SK-N-SH (cell line): ENCODE measurements around the gene PLCG1. TPM values are rescaled to one million over a fixed set of nuclear protein-coding genes. Genes with fewer than 3 reads are reported as not detected.

Source experiments
- CTCF ChIA-PET: fragments of 300-600, 350-600 bp; formaldehyde crosslinking; extraction: SDS; loops from one replicate; lab custom pipeline; 2021; lab: Yijun Ruan, JAX
- POLR2A ChIA-PET: fragments of 350-600 bp; sonication (Branson Sonifier 250); formaldehyde crosslinking; extraction: SDS; loops from one replicate; lab custom pipeline; 2020; ENCODE audit warnings: antibody characterized with exemption, inconsistent platforms; lab: Yijun Ruan, JAX
- DNase-seq: peaks from one replicate; pipeline ENCODE4 v3.0.0; 2012
- H2AFZ ChIP-seq: fragments of 200-600 bp; sonication (generic); 2 replicates; pipeline ENCODE4 v1.8.1; 2016; ENCODE audit warnings: antibody characterized with exemption, mild to moderate bottlenecking, low read depth
- H3F3A ChIP-seq: fragments of 200-600 bp; sonication (generic); replicated peaks from 2 replicates; pipeline ENCODE3; 2016; ENCODE audit warnings: antibody characterized with exemption, mild to moderate bottlenecking; ENCODE audit not compliant: insufficient read depth
- H3K27ac ChIP-seq, 2 experiments: fragments of 200-500 bp in 1 of 2; fragments of 200-600 bp in 1 of 2; sonication (Bioruptor generic) in 1 of 2; sonication (generic), shearing (Covaris generic) in 1 of 2; 2 replicates each; pipeline versions ENCODE4 v1.5.1 to v1.6.1; 2014 to 2016; ENCODE audit warnings: low read depth in 2 of 2, inconsistent platforms in 1 of 2, low read length in 1 of 2, mild to moderate bottlenecking in 1 of 2, mixed read lengths in 1 of 2
- H3K27me3 ChIP-seq: fragments of 200-600 bp; sonication (generic), shearing (Covaris generic); 2 replicates; pipeline ENCODE4 v1.6.1; 2016; ENCODE audit warnings: mixed run types; ENCODE audit not compliant: insufficient read depth
- H3K36me3 ChIP-seq, 2 experiments: fragments of 200-500 bp in 1 of 2; fragments of 200-600 bp in 1 of 2; sonication (Bioruptor generic) in 1 of 2; sonication (generic) in 1 of 2; replicated peaks in 1 of 2; 2 replicates each; pipeline versions ENCODE3 to v1.5.1; 2014 to 2016; ENCODE audit warnings: low read length in 1 of 2, mild to moderate bottlenecking in 1 of 2; ENCODE audit not compliant: insufficient read depth in 2 of 2, control insufficient read depth in 1 of 2
- H3K4me1 ChIP-seq, 2 experiments: fragments of 200-500 bp in 1 of 2; fragments of 200-600 bp in 1 of 2; sonication (Bioruptor generic) in 1 of 2; sonication (generic), shearing (Covaris generic) in 1 of 2; 2 replicates each; pipeline versions ENCODE4 v1.5.1 to v1.6.1; 2014 to 2016; ENCODE audit warnings: low read depth in 1 of 2, low read length in 1 of 2, mixed run types in 1 of 2; ENCODE audit not compliant: insufficient read depth in 2 of 2, control insufficient read depth in 1 of 2
- H3K4me2 ChIP-seq: fragments of 200-600 bp; sonication (generic), shearing (Covaris generic); 2 replicates; pipeline ENCODE4 v1.6.1; 2017; ENCODE audit warnings: mixed run types
- H3K4me3 ChIP-seq, 2 experiments: fragments of 200-500 bp in 1 of 2; fragments of 200-600 bp in 1 of 2; sonication (Bioruptor generic) in 1 of 2; sonication (generic), shearing (Covaris generic) in 1 of 2; 2 replicates each; pipeline versions ENCODE4 v1.5.1 to v1.8.1; 2014 to 2016; ENCODE audit warnings: low read depth in 2 of 2, inconsistent platforms in 1 of 2, low read length in 1 of 2, mild to moderate bottlenecking in 1 of 2, mixed read lengths in 1 of 2, moderate library complexity in 1 of 2
- H3K79me2 ChIP-seq: fragments of 200-600 bp; sonication (generic); 2 replicates; pipeline ENCODE4 v1.8.1; 2017; ENCODE audit warnings: mild to moderate bottlenecking; ENCODE audit not compliant: insufficient read depth
- H3K9ac ChIP-seq: fragments of 200-600 bp; sonication (generic); 2 replicates; pipeline ENCODE4 v1.6.1; 2017; ENCODE audit warnings: mixed run types
- H3K9me2 ChIP-seq: fragments of 200-600 bp; sonication (generic); 2 replicates; pipeline ENCODE4 v1.6.1; 2017; ENCODE audit warnings: mixed run types
- H3K9me3 ChIP-seq: fragments of 200-600 bp; sonication (generic); 2 replicates; pipeline ENCODE4 v1.6.1; 2017; ENCODE audit warnings: mixed run types, mild to moderate bottlenecking, moderate library complexity
- H4K20me1 ChIP-seq: fragments of 200-600 bp; sonication (generic); 2 replicates; pipeline ENCODE4 v1.6.1; 2017; ENCODE audit warnings: mild to moderate bottlenecking, mixed run types; ENCODE audit not compliant: insufficient read depth
- EP300 ChIP-seq, 2 experiments: IDR thresholded peaks; 2 replicates each; pipeline versions ENCODE4 v1.4.0 to v1.6.1; 2012; ENCODE audit warnings: borderline replicate concordance in 1 of 2, low read depth in 1 of 2, low read length in 1 of 2
- EZH2phosphoT487 ChIP-seq: fragments of 200-600 bp; sonication (generic); IDR thresholded peaks from 2 replicates; pipeline ENCODE4 v1.6.1; 2017; ENCODE audit warnings: low read depth, mixed run types, mild to moderate bottlenecking, antibody characterized with exemption, moderate library complexity, borderline replicate concordance
- FOXJ3 ChIP-seq: sonication (generic); formaldehyde crosslinking; IDR thresholded peaks from 2 replicates; pipeline ENCODE4 v1.5.1; 2020; ENCODE audit warnings: mild to moderate bottlenecking, missing genetic modification reagents
- GABPA ChIP-seq: IDR thresholded peaks from 2 replicates; pipeline ENCODE4 v1.4.0; 2012; ENCODE audit warnings: low read depth, mild to moderate bottlenecking
- JUND ChIP-seq: IDR thresholded peaks from 2 replicates; pipeline ENCODE4 v1.4.0; 2012
- MEF2A ChIP-seq: IDR thresholded peaks from 2 replicates; pipeline ENCODE4 v1.4.0; 2012; ENCODE audit warnings: low read depth, borderline replicate concordance
- NFIC ChIP-seq: IDR thresholded peaks from 2 replicates; pipeline ENCODE4 v1.4.0; 2012; ENCODE audit warnings: borderline replicate concordance
- PBX3 ChIP-seq: IDR thresholded peaks from 2 replicates; pipeline ENCODE4; 2012
- POLR2AphosphoS5 ChIP-seq: IDR thresholded peaks from 2 replicates; pipeline ENCODE4 v1.6.1; 2012; ENCODE audit warnings: low read depth, low read length
- RAD21 ChIP-seq: IDR thresholded peaks from 2 replicates; pipeline ENCODE4 v1.6.1; 2012; ENCODE audit warnings: mild to moderate bottlenecking, low read length
- RFX5 ChIP-seq: IDR thresholded peaks from 2 replicates; pipeline ENCODE4 v1.6.1; 2012; ENCODE audit warnings: mild to moderate bottlenecking, improper control_type of control experiment, low read length
- RXRA ChIP-seq: IDR thresholded peaks from 2 replicates; pipeline ENCODE4 v1.4.0; 2012; ENCODE audit warnings: low read depth, mild to moderate bottlenecking, borderline replicate concordance
- SIN3A ChIP-seq: IDR thresholded peaks from 2 replicates; pipeline ENCODE4 v1.6.1; 2012; ENCODE audit warnings: low read depth, mild to moderate bottlenecking, low read length, moderate library complexity, borderline replicate concordance
- SMC3 ChIP-seq: IDR thresholded peaks from 2 replicates; pipeline ENCODE4 v1.6.1; 2012; ENCODE audit warnings: low read depth, low read length, improper control_type of control experiment
- TAF1 ChIP-seq: IDR thresholded peaks from 2 replicates; pipeline ENCODE4 v1.6.1; 2012; ENCODE audit warnings: low read depth, mild to moderate bottlenecking, low read length, moderate library complexity, borderline replicate concordance
- TCF12 ChIP-seq: IDR thresholded peaks from 2 replicates; pipeline ENCODE4 v1.4.0; 2012
- TEAD4 ChIP-seq: IDR thresholded peaks from 2 replicates; pipeline ENCODE4 v1.4.0; 2012; ENCODE audit warnings: mild to moderate bottlenecking, borderline replicate concordance; ENCODE audit not compliant: insufficient read depth
- USF1 ChIP-seq: IDR thresholded peaks from 2 replicates; pipeline ENCODE4 v1.4.0; 2012; ENCODE audit warnings: low read depth, borderline replicate concordance
- YY1 ChIP-seq: IDR thresholded peaks from 2 replicates; pipeline ENCODE4 v1.4.0; 2012; ENCODE audit warnings: low read depth, mild to moderate bottlenecking
- WGBS: methylation state at CpG from one replicate; pipeline ENCODE4 v1.1.6; 2017; ENCODE audit warnings: low lambda C conversion rate; 5-methylcytosine and 5-hydroxymethylcytosine counted together
- polyA plus RNA-seq, 3 experiments: library from polyadenylated mRNA; depleted of rRNA; stranded (reverse); fragments of >200 nt; gene quantifications; 2 replicates each; pipeline ENCODE4 v1.2.3, GENCODE V29; 2012
- TF ChIP-seq, protein P1 (sequence below): IDR thresholded peaks from 2 replicates; pipeline ENCODE4 v1.6.1; 2012; ENCODE audit warnings: mild to moderate bottlenecking, low read depth, low read length, moderate library complexity
- TF ChIP-seq, protein P2 (sequence below): fragments of 200-600 bp; sonication (generic); IDR thresholded peaks from 2 replicates; pipeline ENCODE4 v1.6.1; 2017; ENCODE audit warnings: antibody characterized with exemption, mild to moderate bottlenecking, moderate library complexity

PLCG1 gene
- polyA plus RNA-seq, 1 of the 3 experiments (the other 2 are of a cell fraction) = 81.4 TPM

DNA sequence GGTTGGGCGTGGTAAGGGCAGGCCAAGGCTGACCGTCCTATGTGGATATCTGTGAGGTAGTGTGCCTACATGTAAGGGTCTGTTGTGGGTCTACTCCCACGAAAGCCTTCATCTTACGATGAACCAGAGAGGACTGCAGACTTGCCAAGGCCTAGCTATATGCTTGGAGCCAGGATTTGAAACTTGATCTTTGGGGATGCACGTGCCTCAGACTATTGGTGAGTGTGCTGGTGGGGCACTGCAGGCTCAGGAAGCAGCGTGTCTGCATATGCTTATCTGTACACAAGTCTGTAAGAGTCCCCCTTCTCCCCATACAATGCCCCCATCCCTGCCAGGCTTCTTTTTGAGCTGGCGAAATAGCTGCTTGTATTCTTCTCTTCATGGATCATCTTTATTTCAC is 17.9 kb downstream of the PLCG1 start (continued):
- TF ChIP-seq, protein P1, sequence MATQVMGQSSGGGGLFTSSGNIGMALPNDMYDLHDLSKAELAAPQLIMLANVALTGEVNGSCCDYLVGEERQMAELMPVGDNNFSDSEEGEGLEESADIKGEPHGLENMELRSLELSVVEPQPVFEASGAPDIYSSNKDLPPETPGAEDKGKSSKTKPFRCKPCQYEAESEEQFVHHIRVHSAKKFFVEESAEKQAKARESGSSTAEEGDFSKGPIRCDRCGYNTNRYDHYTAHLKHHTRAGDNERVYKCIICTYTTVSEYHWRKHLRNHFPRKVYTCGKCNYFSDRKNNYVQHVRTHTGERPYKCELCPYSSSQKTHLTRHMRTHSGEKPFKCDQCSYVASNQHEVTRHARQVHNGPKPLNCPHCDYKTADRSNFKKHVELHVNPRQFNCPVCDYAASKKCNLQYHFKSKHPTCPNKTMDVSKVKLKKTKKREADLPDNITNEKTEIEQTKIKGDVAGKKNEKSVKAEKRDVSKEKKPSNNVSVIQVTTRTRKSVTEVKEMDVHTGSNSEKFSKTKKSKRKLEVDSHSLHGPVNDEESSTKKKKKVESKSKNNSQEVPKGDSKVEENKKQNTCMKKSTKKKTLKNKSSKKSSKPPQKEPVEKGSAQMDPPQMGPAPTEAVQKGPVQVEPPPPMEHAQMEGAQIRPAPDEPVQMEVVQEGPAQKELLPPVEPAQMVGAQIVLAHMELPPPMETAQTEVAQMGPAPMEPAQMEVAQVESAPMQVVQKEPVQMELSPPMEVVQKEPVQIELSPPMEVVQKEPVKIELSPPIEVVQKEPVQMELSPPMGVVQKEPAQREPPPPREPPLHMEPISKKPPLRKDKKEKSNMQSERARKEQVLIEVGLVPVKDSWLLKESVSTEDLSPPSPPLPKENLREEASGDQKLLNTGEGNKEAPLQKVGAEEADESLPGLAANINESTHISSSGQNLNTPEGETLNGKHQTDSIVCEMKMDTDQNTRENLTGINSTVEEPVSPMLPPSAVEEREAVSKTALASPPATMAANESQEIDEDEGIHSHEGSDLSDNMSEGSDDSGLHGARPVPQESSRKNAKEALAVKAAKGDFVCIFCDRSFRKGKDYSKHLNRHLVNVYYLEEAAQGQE = no peak
- TF ChIP-seq SMC3 (no peak), PBX3 (no peak), FOXJ3 (CRISPR knock-in tag) (no peak), JUND (no peak), EP300 (IDR thresholded peaks at IDR 0.05; ENCODE audit: borderline replicate concordance in 1 of 2, low read depth in 1 of 2, low read length in 1 of 2) (no peak), TAF1 (no peak), RXRA (no peak), RAD21 (no peak), EZH2phosphoT487 (no peak)

GRCh38 chr20:41158082-41158625 is 20.8 kb downstream of the PLCG1 start:
- H3F3A ChIP-seq = no peaks in the 10 kb centered on the region
- H3K27me3 ChIP-seq = no peaks in the 10 kb centered on the region
- peaks cover 77% of the 10 kb centered on the region for H3K79me2 ChIP-seq
- no peaks in the 10 kb centered on the region for H3K9me2 ChIP-seq
- TF ChIP-seq RFX5 (no peak), SMC3 (no peak), RXRA (no peak), NFIC (no peak), GABPA (no peak), TEAD4 (no peak), FOXJ3 (CRISPR knock-in tag) (no peak), TCF12 (no peak), POLR2AphosphoS5 (no peak), YY1 (no peak), SIN3A (no peak), MEF2A (no peak), USF1 (no peak)
- TF ChIP-seq, protein P2, sequence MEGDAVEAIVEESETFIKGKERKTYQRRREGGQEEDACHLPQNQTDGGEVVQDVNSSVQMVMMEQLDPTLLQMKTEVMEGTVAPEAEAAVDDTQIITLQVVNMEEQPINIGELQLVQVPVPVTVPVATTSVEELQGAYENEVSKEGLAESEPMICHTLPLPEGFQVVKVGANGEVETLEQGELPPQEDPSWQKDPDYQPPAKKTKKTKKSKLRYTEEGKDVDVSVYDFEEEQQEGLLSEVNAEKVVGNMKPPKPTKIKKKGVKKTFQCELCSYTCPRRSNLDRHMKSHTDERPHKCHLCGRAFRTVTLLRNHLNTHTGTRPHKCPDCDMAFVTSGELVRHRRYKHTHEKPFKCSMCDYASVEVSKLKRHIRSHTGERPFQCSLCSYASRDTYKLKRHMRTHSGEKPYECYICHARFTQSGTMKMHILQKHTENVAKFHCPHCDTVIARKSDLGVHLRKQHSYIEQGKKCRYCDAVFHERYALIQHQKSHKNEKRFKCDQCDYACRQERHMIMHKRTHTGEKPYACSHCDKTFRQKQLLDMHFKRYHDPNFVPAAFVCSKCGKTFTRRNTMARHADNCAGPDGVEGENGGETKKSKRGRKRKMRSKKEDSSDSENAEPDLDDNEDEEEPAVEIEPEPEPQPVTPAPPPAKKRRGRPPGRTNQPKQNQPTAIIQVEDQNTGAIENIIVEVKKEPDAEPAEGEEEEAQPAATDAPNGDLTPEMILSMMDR = no peak
- TF ChIP-seq, protein P1 = no peak
- TF ChIP-seq, all 33 proteins: peak for 0
- H3K36me3 ChIP-seq = peaks cover 3 to 25% of the 10 kb centered on the region in 2 experiments
- POLR2A ChIA-PET = no interaction called here
- H3K4me3 ChIP-seq = no peak overlapping the region
- no peak for DNase-seq
- CTCF ChIA-PET = interaction anchor here (2.8 to 9.8 kb wide), 3 partner anchors 13 to 195 kb away, joined by 7 to 67 read pairs (median 25); partner anchors contain the start of gene LPIN3
- H4K20me1 ChIP-seq = peaks cover 76% of the 10 kb centered on the region
- 93% methylated on average over 4 of the region's 6 CpGs for WGBS
- peaks cover 0 to 24% of the 10 kb centered on the region in 2 experiments; a peak in 1 of 4 replicates for H3K4me1 ChIP-seq
- no peak overlapping the region for H2AFZ ChIP-seq
- no peak overlapping the region for H3K9ac ChIP-seq
- no peaks in the 10 kb centered on the region for H3K9me3 ChIP-seq
- no peak overlapping the region for H3K4me2 ChIP-seq
- H3K27ac ChIP-seq = no peak overlapping the region; a peak in 1 of 4 replicates
